ENCODE measurements around the gene SLX4.
"Not testable (repeated sequence)": the region's sequence is repeated elsewhere in the genome, so short reads cannot be mapped to it uniquely, and the experiment has no call there.

SLX4 gene

GRCh38 chr16:3656491-3657468, 45.4 kb upstream of the SLX4 start:
- Histone ChIP-seq H3K27ac (replicated peaks) (no peak overlapping the region), H3K4me3 (replicated peaks; ENCODE audit: insufficient read depth, low read length) (no peak overlapping the region), H3K27me3 (ENCODE audit: insufficient read depth, poor library complexity, severe bottlenecking) (no peaks in the 10 kb centered on the region)
- no peak for DNase-seq (ENCODE audit: low read depth in 1 of 2, low spot score in 1 of 2)
- TF ChIP-seq POLR2AphosphoS5 (IDR thresholded peaks at IDR 0.05; ENCODE audit: low read depth) (no peak), GABPA (IDR thresholded peaks at IDR 0.05; ENCODE audit: low read depth) (no peak), CTCF (IDR thresholded peaks at IDR 0.05; ENCODE audit: insufficient read depth, low read length) (no peak), SPI1 (IDR thresholded peaks at IDR 0.05; ENCODE audit: borderline replicate concordance, low read depth) (no peak), REST (IDR thresholded peaks at IDR 0.05; ENCODE audit: insufficient replicate concordance, low read depth) (no peak)

GRCh38 chr16:3656160-3656490, 44.7 kb upstream of the SLX4 start:
- not testable (repeated sequence) for H3K27me3 ChIP-seq (ENCODE audit: insufficient read depth, poor library complexity, severe bottlenecking); H3K4me3 ChIP-seq (replicated peaks; ENCODE audit: insufficient read depth, low read length); DNase-seq (ENCODE audit: low read depth in 1 of 2, low spot score in 1 of 2); H3K27ac ChIP-seq (replicated peaks)

- Histone ChIP-seq H3K27me3 (ENCODE audit: insufficient read depth, poor library complexity, severe bottlenecking) (no peaks in the 10 kb centered on the region), H3K27ac (replicated peaks) (no peak overlapping the region), H3K4me3 (replicated peaks; ENCODE audit: insufficient read depth, low read length) (no peak overlapping the region)
- TF ChIP-seq GABPA (IDR thresholded peaks at IDR 0.05; ENCODE audit: low read depth) (no peak), POLR2AphosphoS5 (IDR thresholded peaks at IDR 0.05; ENCODE audit: low read depth) (no peak), CTCF (IDR thresholded peaks at IDR 0.05; ENCODE audit: insufficient read depth, low read length) (no peak), REST (IDR thresholded peaks at IDR 0.05; ENCODE audit: insufficient replicate concordance, low read depth) (no peak), SPI1 (IDR thresholded peaks at IDR 0.05; ENCODE audit: borderline replicate concordance, low read depth) (no peak)
- no peak for DNase-seq (ENCODE audit: low read depth in 1 of 2, low spot score in 1 of 2)
These were observed 44.2 kb upstream of the SLX4 start for GRCh38 chr16:3655396-3656159.

- TF ChIP-seq CTCF (IDR thresholded peaks at IDR 0.05; ENCODE audit: insufficient read depth, low read length) (no peak), GABPA (IDR thresholded peaks at IDR 0.05; ENCODE audit: low read depth) (no peak), SPI1 (IDR thresholded peaks at IDR 0.05; ENCODE audit: borderline replicate concordance, low read depth) (no peak), POLR2AphosphoS5 (IDR thresholded peaks at IDR 0.05; ENCODE audit: low read depth) (no peak), REST (IDR thresholded peaks at IDR 0.05; ENCODE audit: insufficient replicate concordance, low read depth) (no peak)
- Histone ChIP-seq H3K27ac (replicated peaks) (no peak overlapping the region), H3K4me3 (replicated peaks; ENCODE audit: insufficient read depth, low read length) (no peak overlapping the region), H3K27me3 (ENCODE audit: insufficient read depth, poor library complexity, severe bottlenecking) (no peaks in the 10 kb centered on the region)
- DNase-seq (ENCODE audit: low read depth in 1 of 2, low spot score in 1 of 2) = no peak
These were observed 43.6 kb upstream of the SLX4 start for GRCh38 chr16:3655030-3655395.

Data from HL-60 (cell line).